AG04449 (cell line): ENCODE results near the gene SLC35D2.
"Not testable (repeated sequence)": the region's sequence is repeated elsewhere in the genome, so short reads cannot be mapped to it uniquely, and the experiment has no call there.

Source experiments
- CTCF ChIA-PET: fragments of 350-600 bp; formaldehyde crosslinking; extraction: SDS; loops from one replicate; lab custom pipeline; 2021; ENCODE audit warnings: antibody characterized with exemption; lab: Yijun Ruan, JAX
- POLR2A ChIA-PET: fragments of 400-600, 350-600 bp; formaldehyde crosslinking; extraction: SDS; loops from one replicate; lab custom pipeline; 2020; ENCODE audit warnings: antibody characterized with exemption, inconsistent platforms; lab: Yijun Ruan, JAX
- DNase-seq: peaks from one replicate; pipeline ENCODE4 v3.0.0-alpha.2; 2010; ENCODE audit warnings: low read depth, low spot score
- H3K4me3 ChIP-seq: 2 replicates; pipeline ENCODE4 v1.5.1; 2011; ENCODE audit warnings: low read depth, mild to moderate bottlenecking, control low read depth, low read length
- CTCF ChIP-seq: IDR thresholded peaks from one replicate; pipeline ENCODE4 v1.5.1; 2011; ENCODE audit warnings: mild to moderate bottlenecking, moderate library complexity, low read length, control low read depth, inconsistent platforms; ENCODE audit not compliant: insufficient read depth; ENCODE audit errors: missing control alignments

SLC35D2 gene

GRCh38 chr9:96381696-96382095 is 1.8 kb downstream of the SLC35D2 start:
- CTCF ChIA-PET = interaction anchor here (1.8 kb wide), 1 partner anchor 8 kb away, joined by 4 read pairs; no protein-coding TSS in a partner anchor
- DNase-seq = no peak
- no peak overlapping the region for H3K4me3 ChIP-seq
- no peak for TF ChIP-seq CTCF
- POLR2A ChIA-PET = no interaction called here

- CTCF ChIA-PET = no interaction called here
- no peak for TF ChIP-seq CTCF
- H3K4me3 ChIP-seq = no peak overlapping the region
- DNase-seq = no peak
- POLR2A ChIA-PET = no interaction called here
Observed at GRCh38 chr9:96381125-96381524, 2.4 kb downstream of the SLC35D2 start.

- no peak overlapping the region for H3K4me3 ChIP-seq
- POLR2A ChIA-PET = no interaction called here
- DNase-seq = no peak
- CTCF ChIA-PET = no interaction called here
- TF ChIP-seq CTCF = no peak
Observed at GRCh38 chr9:96379461-96379860, 4.0 kb downstream of the SLC35D2 start.

- TF ChIP-seq CTCF = no peak
- no peak overlapping the region for H3K4me3 ChIP-seq
- CTCF ChIA-PET = interaction anchor here (1.5 kb wide), 1 partner anchor 10 kb away, joined by 3 read pairs; no protein-coding TSS in a partner anchor
- POLR2A ChIA-PET = no interaction called here
- DNase-seq = no peak
Observed at GRCh38 chr9:96378187-96378586, 5.3 kb downstream of the SLC35D2 start.

GRCh38 chr9:96376891-96377874 is 6.3 kb downstream of the SLC35D2 start:
- no peak for TF ChIP-seq CTCF
- no peak overlapping the region for H3K4me3 ChIP-seq
- DNase-seq = no peak
- ChIA-PET CTCF (interaction anchor here (1.5 kb wide), 1 partner anchor 9 kb away, joined by 3 read pairs; no protein-coding TSS in a partner anchor), POLR2A (interaction anchor here (0.6 kb wide), 1 partner anchor 1321 kb away, joined by 5 read pairs; no protein-coding TSS in a partner anchor)

- H3K4me3 ChIP-seq, POLR2A ChIA-PET, DNase-seq, CTCF ChIA-PET: not testable (repeated sequence)
Observed at GRCh38 chr9:96375507-96375906, 8.0 kb downstream of the SLC35D2 start.
